ENCODE results near the gene FRMPD4. TPM values are rescaled to one million over a fixed set of nuclear protein-coding genes. Genes with fewer than 3 reads are reported as not detected.

Gene FRMPD4
- total RNA-seq, 1 experiment from 2014 or later = 3.7 TPM

DNA sequence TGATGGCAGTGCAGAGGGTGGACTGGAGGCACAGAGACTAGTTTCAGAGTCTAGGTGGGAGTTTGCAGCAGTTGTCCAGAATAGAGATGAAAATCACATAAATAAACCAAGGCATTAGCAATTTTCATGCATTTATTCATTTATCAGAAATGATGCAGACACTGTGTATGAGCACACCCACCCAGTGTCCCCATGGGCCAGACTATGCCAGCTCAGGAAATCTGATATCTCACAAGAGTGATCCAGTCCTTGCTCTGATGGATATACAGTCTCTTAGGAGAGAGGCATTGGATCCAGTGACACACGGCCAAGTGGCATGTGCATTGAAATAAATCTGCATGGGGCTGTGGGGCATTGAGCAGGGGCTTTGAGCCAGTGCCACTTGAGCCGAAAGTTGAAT is 228.2 kb downstream of the FRMPD4 start:
- DNase-seq (ENCODE audit: low read depth) = peak; percentile 15

GRCh38 chrX:12367254-12367653 is 229.0 kb downstream of the FRMPD4 start:
- no peak for DNase-seq (ENCODE audit: low read depth)

DNA sequence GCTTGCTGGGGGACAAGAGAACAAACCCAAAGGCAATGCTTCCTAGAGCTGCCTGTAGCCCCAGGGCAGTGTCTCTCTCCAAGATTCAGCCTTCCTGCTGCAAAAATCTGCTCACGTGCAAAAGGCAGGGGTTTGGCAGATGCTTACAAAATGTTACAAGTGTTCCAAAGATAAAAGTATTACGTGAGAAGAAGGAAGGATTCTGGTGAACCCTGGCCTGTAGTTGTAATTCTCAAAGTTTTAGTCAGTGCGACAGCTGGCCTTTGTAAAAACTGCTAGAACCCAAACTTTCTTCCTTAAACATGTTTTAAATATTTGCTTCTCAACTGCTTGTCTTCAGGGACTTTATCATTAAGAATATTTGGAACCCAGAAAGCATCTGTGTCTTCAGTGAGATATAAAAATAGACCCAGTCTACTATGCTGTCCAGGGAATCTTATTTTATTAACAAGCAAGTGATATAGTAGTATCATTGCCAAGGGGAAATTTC is 232.3 kb downstream of the FRMPD4 start:
- peak; percentile 92 for DNase-seq (ENCODE audit: low read depth)

- DNase-seq (ENCODE audit: low read depth) = peak; percentile 26
These were observed 233.8 kb downstream of the FRMPD4 start for GRCh38 chrX:12372111-12372510.

GRCh38 chrX:12374286-12374685 is 236.0 kb downstream of the FRMPD4 start:
- no peak for DNase-seq (ENCODE audit: low read depth)

GRCh38 chrX:12378253-12378652 is 240.0 kb downstream of the FRMPD4 start:
- DNase-seq (ENCODE audit: low read depth) = no peak

- peak; percentile 37 for DNase-seq (ENCODE audit: low read depth)
These were observed 240.4 kb downstream of the FRMPD4 start for GRCh38 chrX:12378706-12379105.

GRCh38 chrX:12379671-12380070 is 241.4 kb downstream of the FRMPD4 start:
- DNase-seq (ENCODE audit: low read depth) = peak; percentile 33

GRCh38 chrX:12383196-12383595 is 244.9 kb downstream of the FRMPD4 start:
- DNase-seq (ENCODE audit: low read depth) = no peak

GRCh38 chrX:12390301-12390700 is 252.0 kb downstream of the FRMPD4 start:
- no peak for DNase-seq (ENCODE audit: low read depth)

DNA sequence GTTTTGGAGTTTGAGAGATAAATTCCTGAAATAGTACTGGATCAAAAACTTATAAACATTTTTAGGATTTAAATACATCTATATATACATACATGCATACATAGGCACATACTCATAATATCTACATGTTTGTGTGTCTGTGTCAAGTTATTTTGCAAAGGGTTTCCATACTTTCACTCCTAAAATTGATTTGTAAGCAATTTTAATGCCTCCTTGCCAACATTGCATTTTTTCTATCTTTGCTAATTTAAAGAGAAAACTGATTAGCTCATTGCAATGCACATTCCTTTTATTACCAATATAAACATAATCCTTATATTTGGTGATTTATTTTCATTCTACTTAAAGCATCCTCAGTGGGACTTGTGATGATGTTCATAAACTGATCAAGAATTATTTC is 258.3 kb downstream of the FRMPD4 start:
- DNase-seq (ENCODE audit: low read depth) = no peak

GRCh38 chrX:12400218-12400617 is 261.9 kb downstream of the FRMPD4 start:
- no peak for DNase-seq (ENCODE audit: low read depth)

- no peak for DNase-seq (ENCODE audit: low read depth)
These were observed 263.0 kb downstream of the FRMPD4 start for GRCh38 chrX:12401252-12401651.

DNA sequence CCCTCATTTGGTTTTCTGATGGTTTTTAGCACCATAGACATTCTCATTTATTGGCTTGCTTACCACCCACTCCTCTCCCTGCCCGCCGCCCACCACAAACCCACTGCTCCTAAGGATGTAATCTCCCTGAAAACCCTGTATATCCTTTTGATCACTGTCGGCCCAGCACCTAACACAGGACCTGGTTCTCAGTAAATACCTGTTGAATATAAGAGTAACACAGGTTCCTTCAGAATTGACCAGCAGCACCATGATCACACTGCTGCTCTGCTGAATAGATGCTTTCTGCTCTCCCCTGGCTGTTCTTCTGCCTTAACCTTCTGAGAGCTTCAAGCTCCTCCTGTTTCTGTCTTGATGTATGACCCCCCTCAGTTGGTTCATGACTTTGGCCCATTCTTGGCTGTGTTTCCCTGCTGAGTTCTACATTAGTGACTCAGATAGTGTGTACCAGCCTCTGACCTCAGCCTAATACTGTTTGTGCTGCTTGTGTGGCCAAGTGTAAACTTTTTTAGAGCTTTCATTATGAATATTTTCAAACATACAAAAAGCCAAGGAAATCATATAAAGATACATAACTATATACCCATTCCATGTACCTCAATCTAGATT is 265.3 kb downstream of the FRMPD4 start:
- peak; percentile 67 for DNase-seq (ENCODE audit: low read depth)

DNA sequence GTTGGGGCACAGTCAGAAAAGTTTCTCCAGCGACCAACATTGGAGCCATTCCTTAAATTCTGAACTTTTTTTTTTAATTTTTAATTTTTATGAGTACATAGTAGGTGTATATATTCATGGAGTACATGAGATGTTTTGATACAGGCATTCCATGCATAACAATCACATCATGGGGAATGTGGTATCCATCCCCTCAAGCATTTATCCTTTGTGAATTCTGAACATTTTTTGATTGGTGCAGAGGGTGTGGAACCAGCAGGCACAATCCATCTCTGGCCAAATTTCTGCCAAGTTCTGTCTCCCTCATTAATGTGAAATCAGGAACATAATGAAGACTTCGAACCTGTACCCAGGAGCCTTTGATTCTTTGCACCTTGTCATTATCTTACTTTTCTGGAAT is 267.0 kb downstream of the FRMPD4 start:
- DNase-seq (ENCODE audit: low read depth) = no peak

DNA sequence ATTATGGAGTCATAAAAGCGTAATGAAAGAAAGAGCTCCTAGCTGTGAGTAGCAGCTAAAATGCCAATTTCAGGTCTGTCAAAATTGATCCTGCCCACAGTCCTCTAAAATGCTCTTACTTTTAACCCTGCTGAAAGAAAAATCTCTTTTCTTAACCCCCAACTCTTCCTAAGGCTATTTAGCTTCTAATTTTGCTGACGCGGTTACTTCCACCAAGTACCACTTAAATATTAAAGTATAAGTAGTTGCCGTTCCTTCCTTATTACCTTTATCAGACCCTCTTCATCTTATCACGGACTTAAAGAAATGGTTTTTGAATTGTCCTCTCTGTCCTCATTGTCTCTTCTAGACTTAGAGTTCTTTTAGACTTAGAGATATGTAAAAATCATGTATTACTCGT is 272.2 kb downstream of the FRMPD4 start:
- DNase-seq (ENCODE audit: low read depth) = no peak

- peak; percentile 60 for DNase-seq (ENCODE audit: low read depth)
These were observed 273.6 kb downstream of the FRMPD4 start for GRCh38 chrX:12411831-12412230.

DNA sequence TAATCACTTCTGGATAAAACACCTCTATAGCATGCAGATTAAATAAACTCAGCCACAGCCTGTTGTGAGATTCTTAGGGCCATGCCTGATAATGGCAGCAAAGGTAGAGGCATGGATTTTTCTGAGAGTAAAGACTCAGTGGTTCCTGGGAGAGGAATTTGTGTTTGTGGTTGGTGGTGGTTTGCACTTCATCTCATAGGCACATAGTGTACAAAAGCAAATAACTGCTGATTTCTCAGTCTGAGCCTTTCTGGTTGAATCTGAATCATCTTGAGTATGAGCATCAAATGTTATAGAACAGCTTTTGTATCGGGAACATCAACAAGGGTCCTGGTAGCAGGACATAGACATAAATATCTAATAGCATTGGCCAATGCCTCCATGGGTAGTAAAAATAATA is 274.3 kb downstream of the FRMPD4 start:
- DNase-seq (ENCODE audit: low read depth) = peak; percentile 76

GRCh38 chrX:12419591-12419990 is 281.3 kb downstream of the FRMPD4 start:
- peak; percentile 73 for DNase-seq (ENCODE audit: low read depth)

DNA sequence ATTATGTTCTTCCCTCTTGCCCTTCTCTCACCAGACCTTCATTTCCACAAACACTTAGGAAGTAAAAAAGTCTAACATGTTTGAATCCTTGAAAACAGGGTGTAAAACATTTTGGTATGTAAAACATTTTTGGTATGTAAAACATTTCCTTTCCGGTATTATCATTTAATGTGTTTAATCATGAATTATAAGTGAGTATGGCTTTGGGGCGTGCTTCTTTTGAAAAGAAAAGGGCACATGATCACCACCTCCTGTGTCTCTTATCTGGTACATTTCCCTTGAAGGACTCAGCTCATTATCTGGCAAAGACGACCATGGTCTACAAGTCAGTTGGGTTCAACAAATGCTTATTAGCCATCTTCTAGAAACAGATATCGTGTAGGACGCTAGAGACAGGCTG is 283.6 kb downstream of the FRMPD4 start:
- peak; percentile 49 for DNase-seq (ENCODE audit: low read depth)

GRCh38 chrX:12423346-12423745 is 285.1 kb downstream of the FRMPD4 start:
- DNase-seq (ENCODE audit: low read depth) = peak; percentile 44

DNA sequence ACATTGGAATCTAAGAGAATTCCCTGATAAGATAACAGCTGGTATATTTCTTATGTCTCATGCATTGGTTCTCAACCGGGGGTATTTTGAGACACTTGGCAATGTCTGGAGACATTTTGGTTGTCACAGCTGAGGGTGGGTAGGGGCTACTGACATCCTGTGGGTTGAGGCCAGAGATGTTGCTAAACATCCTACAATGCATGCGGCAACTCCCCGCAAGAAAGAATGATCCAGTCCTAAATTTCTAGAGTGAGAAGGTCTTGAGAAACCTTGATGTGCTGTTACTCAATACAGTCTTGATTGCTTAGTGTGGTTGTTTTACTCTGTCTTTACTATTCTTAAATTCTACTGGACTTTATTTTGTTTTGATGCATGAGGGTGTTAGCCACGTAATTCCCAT is 287.2 kb downstream of the FRMPD4 start:
- DNase-seq (ENCODE audit: low read depth) = no peak

DNA sequence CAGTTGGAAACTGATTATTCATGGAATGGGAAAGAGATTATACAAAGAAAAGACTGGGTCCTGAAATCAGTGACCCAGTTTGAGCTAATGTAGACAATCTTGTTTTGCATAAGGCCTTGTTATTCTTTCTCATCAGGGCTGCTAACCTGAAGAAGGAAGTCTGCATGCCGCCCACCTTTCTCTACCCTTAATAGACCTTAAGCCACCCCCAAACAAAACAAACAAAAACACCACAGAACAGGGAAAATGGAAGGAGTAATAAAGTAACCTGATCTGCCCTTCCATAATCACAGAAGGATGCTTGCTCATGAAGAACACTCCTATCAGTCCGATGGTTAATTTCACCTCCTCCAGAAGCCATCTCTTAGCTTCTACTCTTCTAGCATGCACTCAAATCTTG is 288.1 kb downstream of the FRMPD4 start:
- DNase-seq (ENCODE audit: low read depth) = no peak

- no peak for DNase-seq (ENCODE audit: low read depth)
These were observed 296.2 kb downstream of the FRMPD4 start for GRCh38 chrX:12434493-12434892.
